Caco-2 (cell line): ENCODE results near the gene SELENON. TPM values are rescaled to one million over a fixed set of nuclear protein-coding genes. Genes with fewer than 3 reads are reported as not detected.

Experiments
- BruUV-seq: library from RNA; stranded (reverse); fragments of 400-500 nt; replicated peaks from 2 replicates; lab custom pipeline; 2021; lab: Mats Ljungman, UMichigan
- CTCF ChIA-PET: fragments of 300-600 bp; sonication (Branson Sonifier 250); formaldehyde crosslinking; loops from one replicate; lab custom pipeline; 2022; ENCODE audit warnings: antibody characterized with exemption; lab: Charles Lee
- POLR2A ChIA-PET: fragments of 300-600 bp; sonication (Branson Sonifier 250); formaldehyde crosslinking; loops from one replicate; lab custom pipeline; 2022; ENCODE audit warnings: antibody characterized with exemption; lab: Charles Lee
- DNase-seq, 2 experiments: peaks; one replicate each; pipeline versions ENCODE4 v3.0.0 to v3.0.0-alpha.2; 2020 to 2022
- H3K27me3 ChIP-seq: replicated peaks from 2 replicates; pipeline ENCODE4 v1.6.0; 2011; ENCODE audit warnings: low read length; ENCODE audit not compliant: control insufficient read depth, insufficient read depth
- H3K36me3 ChIP-seq: 2 replicates; pipeline ENCODE4 v1.5.1; 2011; ENCODE audit warnings: low read length; ENCODE audit not compliant: control insufficient read depth, insufficient read depth
- H3K4me1 ChIP-seq: fragments of 250-450 bp; sonication (Bioruptor Pico); 2 replicates; pipeline ENCODE4 v1.5.1; 2020; ENCODE audit warnings: mild to moderate bottlenecking
- H3K4me3 ChIP-seq: 2 replicates; pipeline ENCODE4 v1.5.1; 2011; ENCODE audit warnings: low read depth, mild to moderate bottlenecking, control low read depth, low read length
- H3K9me3 ChIP-seq: fragments of 250-450 bp; sonication (Bioruptor Pico); 2 replicates; pipeline ENCODE4 v1.5.1; 2020; ENCODE audit warnings: mild to moderate bottlenecking, moderate library complexity
- H3K27ac Mint-ChIP-seq: one replicate; pipeline ENCODE4 v1.8.0; 2022; ENCODE audit warnings: mixed read lengths; ENCODE audit not compliant: unreplicated experiment
- H3K27me3 Mint-ChIP-seq: one replicate; pipeline ENCODE4 v1.8.0; 2022; ENCODE audit warnings: mixed read lengths; ENCODE audit not compliant: insufficient read depth, unreplicated experiment
- H3K36me3 Mint-ChIP-seq: one replicate; pipeline ENCODE4 v1.8.0; 2022; ENCODE audit warnings: mild to moderate bottlenecking, mixed read lengths; ENCODE audit not compliant: insufficient read depth, unreplicated experiment
- H3K4me1 Mint-ChIP-seq: one replicate; pipeline ENCODE4 v1.8.0; 2022; ENCODE audit warnings: low read depth, mixed read lengths; ENCODE audit not compliant: unreplicated experiment
- H3K4me3 Mint-ChIP-seq: one replicate; pipeline ENCODE4 v1.8.0; 2022; ENCODE audit warnings: mild to moderate bottlenecking, moderate library complexity, mixed read lengths; ENCODE audit not compliant: unreplicated experiment
- H3K9me3 Mint-ChIP-seq: one replicate; pipeline ENCODE4 v1.8.0; 2022; ENCODE audit warnings: mixed read lengths; ENCODE audit not compliant: unreplicated experiment
- intact Hi-C: fragments of 100-400 bp; cut with micrococcal nuclease; formaldehyde crosslinking; loops from one replicate; pipeline ENCODE4 v1.10.0; 2022; ENCODE audit not compliant: unreplicated experiment
- total RNA-seq: library from RNA; stranded (reverse); gene quantifications from 2 replicates; pipeline ENCODE4 v1.2.3, GENCODE V29; 2022
- TF ChIP-seq, protein P1 (sequence below), 2 experiments: fragments of 200-600 bp in 1 of 2; IDR thresholded peaks; 1 replicate in 1 of 2; 2 replicates in 1 of 2; pipeline versions ENCODE4 v1.5.1 to v1.8.0; 2011 to 2022; ENCODE audit warnings: antibody characterized with exemption in 1 of 2, control low read depth in 1 of 2, inconsistent platforms in 1 of 2, low read depth in 1 of 2, low read length in 1 of 2, mild to moderate bottlenecking in 1 of 2, moderate library complexity in 1 of 2; ENCODE audit not compliant: insufficient read depth in 1 of 2, severe bottlenecking in 1 of 2, unreplicated experiment in 1 of 2

SELENON gene
- total RNA-seq, 1 experiment from 2014 or later: 58.3 TPM

DNA sequence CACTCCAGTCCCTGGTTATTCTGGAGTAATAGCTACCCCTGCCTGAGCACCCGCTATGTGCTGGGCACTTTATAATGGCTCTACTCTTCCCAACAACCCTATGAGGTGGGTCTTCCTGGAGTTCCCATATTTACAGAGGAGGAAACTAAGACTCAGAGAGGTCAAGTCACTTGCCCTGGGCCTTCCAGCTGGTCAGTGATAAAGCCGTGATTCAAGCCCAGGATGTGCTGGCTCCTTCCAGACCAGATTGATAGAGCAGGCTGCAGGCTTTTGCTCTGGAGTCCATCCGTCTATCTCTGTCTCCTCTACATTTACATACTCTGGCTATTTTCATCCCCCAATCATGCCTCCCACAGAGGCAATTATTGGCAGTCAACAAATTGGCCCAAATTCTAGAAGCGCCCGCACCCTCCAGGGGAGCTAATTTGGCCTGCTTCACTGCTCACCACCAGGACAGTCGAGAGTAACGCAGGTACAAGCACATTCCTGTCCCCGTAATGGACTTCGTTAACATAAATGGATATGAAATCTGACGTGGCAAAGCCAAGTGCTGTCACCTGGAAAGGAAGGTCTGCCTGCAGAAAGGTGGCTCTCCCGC is 39.8 kb upstream of the SELENON start:
- H3K27me3 Mint-ChIP-seq: no peaks in the 10 kb centered on the region
- H3K4me1 Mint-ChIP-seq: no peaks in the 10 kb centered on the region
- no peaks in the 10 kb centered on the region for H3K4me1 ChIP-seq
- no peak overlapping the region for H3K4me3 ChIP-seq
- intact Hi-C loops: loop anchor here (5.0 kb wide), 1 partner anchor 283 kb away; no protein-coding TSS in a partner anchor
- POLR2A ChIA-PET: no interaction called here
- no peaks in the 10 kb centered on the region for H3K27me3 ChIP-seq
- H3K27ac Mint-ChIP-seq: no peak overlapping the region
- no peaks in the 10 kb centered on the region for H3K36me3 ChIP-seq
- no peaks in the 10 kb centered on the region for H3K9me3 Mint-ChIP-seq
- no TSS peak for BruUV-seq
- CTCF ChIA-PET: interaction anchor here (1.8 kb wide), 1 partner anchor 20 kb away, joined by 4 read pairs; no protein-coding TSS in a partner anchor
- no peaks in the 10 kb centered on the region for H3K36me3 Mint-ChIP-seq
- H3K4me3 Mint-ChIP-seq: no peak overlapping the region
- no peak for DNase-seq
- no peaks in the 10 kb centered on the region for H3K9me3 ChIP-seq
- TF ChIP-seq, protein P1, sequence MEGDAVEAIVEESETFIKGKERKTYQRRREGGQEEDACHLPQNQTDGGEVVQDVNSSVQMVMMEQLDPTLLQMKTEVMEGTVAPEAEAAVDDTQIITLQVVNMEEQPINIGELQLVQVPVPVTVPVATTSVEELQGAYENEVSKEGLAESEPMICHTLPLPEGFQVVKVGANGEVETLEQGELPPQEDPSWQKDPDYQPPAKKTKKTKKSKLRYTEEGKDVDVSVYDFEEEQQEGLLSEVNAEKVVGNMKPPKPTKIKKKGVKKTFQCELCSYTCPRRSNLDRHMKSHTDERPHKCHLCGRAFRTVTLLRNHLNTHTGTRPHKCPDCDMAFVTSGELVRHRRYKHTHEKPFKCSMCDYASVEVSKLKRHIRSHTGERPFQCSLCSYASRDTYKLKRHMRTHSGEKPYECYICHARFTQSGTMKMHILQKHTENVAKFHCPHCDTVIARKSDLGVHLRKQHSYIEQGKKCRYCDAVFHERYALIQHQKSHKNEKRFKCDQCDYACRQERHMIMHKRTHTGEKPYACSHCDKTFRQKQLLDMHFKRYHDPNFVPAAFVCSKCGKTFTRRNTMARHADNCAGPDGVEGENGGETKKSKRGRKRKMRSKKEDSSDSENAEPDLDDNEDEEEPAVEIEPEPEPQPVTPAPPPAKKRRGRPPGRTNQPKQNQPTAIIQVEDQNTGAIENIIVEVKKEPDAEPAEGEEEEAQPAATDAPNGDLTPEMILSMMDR (IDR thresholded peaks at IDR 0.05; ENCODE audit: insufficient read depth in 1 of 2, low read depth in 1 of 2, low read length in 1 of 2, severe bottlenecking in 1 of 2, unreplicated experiment in 1 of 2): no peak

DNA sequence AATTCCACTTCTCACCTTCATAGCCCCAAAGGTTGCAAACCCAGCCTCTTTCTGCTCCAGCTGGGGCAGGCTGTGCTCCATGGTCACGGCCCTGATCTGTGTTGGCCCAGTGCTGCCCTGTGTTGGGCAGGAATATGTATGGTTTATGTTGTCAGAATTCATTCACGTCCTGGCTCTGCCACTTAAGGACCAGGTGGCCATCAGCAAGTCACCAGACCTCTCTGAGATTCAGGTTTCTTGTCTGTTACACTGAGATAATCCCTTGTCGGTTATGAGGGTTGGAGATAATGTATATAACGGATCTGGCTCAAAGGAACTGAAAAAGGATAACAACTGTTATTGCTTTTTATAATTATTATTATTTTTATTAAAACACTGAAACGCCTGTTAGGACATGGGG is 39.1 kb upstream of the SELENON start:
- no TSS peak for BruUV-seq
- H3K4me1 Mint-ChIP-seq: no peaks in the 10 kb centered on the region
- TF ChIP-seq, protein P1 (IDR thresholded peaks at IDR 0.05; ENCODE audit: insufficient read depth in 1 of 2, low read depth in 1 of 2, low read length in 1 of 2, severe bottlenecking in 1 of 2, unreplicated experiment in 1 of 2): no peak

DNA sequence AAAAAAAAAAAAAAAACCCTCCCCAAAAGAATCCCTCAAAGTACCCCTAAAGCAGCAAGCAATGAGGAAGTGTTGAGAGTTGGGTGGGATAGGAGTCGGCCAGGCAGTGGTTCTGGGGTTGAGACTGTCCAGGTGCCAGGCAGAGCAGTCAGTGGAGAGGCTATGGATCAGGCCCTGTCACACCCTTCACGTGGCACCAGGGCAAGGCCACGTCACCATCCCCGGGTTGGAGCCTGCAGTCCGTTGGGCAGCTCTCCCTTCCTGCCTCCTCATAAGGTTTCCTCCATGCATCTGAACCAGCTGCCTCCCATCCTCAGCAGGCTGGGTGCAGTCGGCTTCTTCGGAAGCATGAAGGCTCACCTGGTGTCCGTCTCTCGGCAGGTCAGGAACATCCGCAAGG is 36.5 kb upstream of the SELENON start:
- H3K27me3 ChIP-seq: no peaks in the 10 kb centered on the region
- no peak overlapping the region for H3K27ac Mint-ChIP-seq
- H3K4me1 Mint-ChIP-seq: no peaks in the 10 kb centered on the region
- CTCF ChIA-PET: no interaction called here
- BruUV-seq: no TSS peak
- H3K4me3 Mint-ChIP-seq: no peak overlapping the region
- no peaks in the 10 kb centered on the region for H3K36me3 ChIP-seq
- no peak for DNase-seq
- H3K9me3 ChIP-seq: no peaks in the 10 kb centered on the region
- no peaks in the 10 kb centered on the region for H3K36me3 Mint-ChIP-seq
- H3K4me3 ChIP-seq: no peak overlapping the region
- no peaks in the 10 kb centered on the region for H3K27me3 Mint-ChIP-seq
- TF ChIP-seq, protein P1 (IDR thresholded peaks at IDR 0.05; ENCODE audit: insufficient read depth in 1 of 2, low read depth in 1 of 2, low read length in 1 of 2, severe bottlenecking in 1 of 2, unreplicated experiment in 1 of 2): no peak
- intact Hi-C loops: loop anchor here (5.0 kb wide), 1 partner anchor 286 kb away; no protein-coding TSS in a partner anchor
- no peaks in the 10 kb centered on the region for H3K9me3 Mint-ChIP-seq
- POLR2A ChIA-PET: no interaction called here
- no peaks in the 10 kb centered on the region for H3K4me1 ChIP-seq

More for the DNA sequence above, 39.1 kb upstream of the SELENON start:
- ChIA-PET CTCF (no interaction called here), POLR2A (no interaction called here)
- Histone ChIP-seq H3K27me3 (no peaks in the 10 kb centered on the region), H3K4me1 (no peaks in the 10 kb centered on the region), H3K36me3 (no peaks in the 10 kb centered on the region), H3K4me3 (no peak overlapping the region), H3K9me3 (no peaks in the 10 kb centered on the region)
- no peaks in the 10 kb centered on the region for H3K27me3 Mint-ChIP-seq
- H3K36me3 Mint-ChIP-seq: no peaks in the 10 kb centered on the region
- no peak overlapping the region for H3K27ac Mint-ChIP-seq
- no peak overlapping the region for H3K4me3 Mint-ChIP-seq
- H3K9me3 Mint-ChIP-seq: no peaks in the 10 kb centered on the region
- no peak for DNase-seq
- intact Hi-C loops: loop anchor here (5.0 kb wide), 1 partner anchor 284 kb away; no protein-coding TSS in a partner anchor
